ENCODE results near the gene OXCT1.
"Not testable (repeated sequence)": the region's sequence is repeated elsewhere in the genome, so short reads cannot be mapped to it uniquely, and the experiment has no call there.

Gene OXCT1

DNA sequence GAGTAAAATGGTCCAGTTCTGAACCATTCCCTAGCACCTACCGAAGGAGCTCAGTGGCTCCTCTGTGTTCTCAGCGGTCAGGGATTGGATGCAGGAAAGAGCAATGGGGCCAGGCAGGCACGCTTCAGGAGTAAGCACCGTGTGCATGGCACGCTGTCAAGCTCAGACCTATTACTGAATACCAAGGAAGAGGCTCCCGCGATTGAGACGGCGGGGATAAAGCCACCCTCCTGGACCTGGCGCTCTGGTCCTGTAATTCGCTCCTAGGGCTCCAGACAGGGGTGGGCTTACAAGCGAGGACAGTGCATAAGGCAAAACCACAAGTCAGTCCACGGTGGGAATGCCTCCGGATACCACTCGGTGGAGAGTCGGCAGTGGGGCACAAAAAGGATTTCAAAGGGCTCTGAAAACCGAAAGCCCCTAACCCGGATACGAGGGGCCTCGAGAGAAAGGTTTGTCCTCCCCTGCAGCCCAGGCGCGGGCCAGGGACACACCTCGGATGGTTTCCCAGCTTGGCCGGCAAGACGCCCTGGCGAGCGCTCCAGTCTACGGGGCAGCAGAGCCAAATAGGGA is 988 bp downstream of the OXCT1 start:
- peak overlapping the region; percentile 96 for H3K9ac ChIP-seq (ENCODE audit: low read depth, low read length)
- no peaks in the 10 kb centered on the region for H3K36me3 ChIP-seq (ENCODE audit: control insufficient read depth, insufficient read depth, low read length)
- H3K27me3 ChIP-seq (ENCODE audit: control insufficient read depth, insufficient read depth, low read length): peaks cover 24% of the 10 kb centered on the region
- peaks cover 4% of the 10 kb centered on the region for H3K4me1 ChIP-seq (ENCODE audit: control insufficient read depth, insufficient read depth, low read length)
- no peaks in the 10 kb centered on the region for H3K9me3 ChIP-seq (ENCODE audit: control insufficient read depth, insufficient read depth, low read length)
- H3K4me3 ChIP-seq (ENCODE audit: low read depth, low read length): peak overlapping the region; percentile 91

DNA sequence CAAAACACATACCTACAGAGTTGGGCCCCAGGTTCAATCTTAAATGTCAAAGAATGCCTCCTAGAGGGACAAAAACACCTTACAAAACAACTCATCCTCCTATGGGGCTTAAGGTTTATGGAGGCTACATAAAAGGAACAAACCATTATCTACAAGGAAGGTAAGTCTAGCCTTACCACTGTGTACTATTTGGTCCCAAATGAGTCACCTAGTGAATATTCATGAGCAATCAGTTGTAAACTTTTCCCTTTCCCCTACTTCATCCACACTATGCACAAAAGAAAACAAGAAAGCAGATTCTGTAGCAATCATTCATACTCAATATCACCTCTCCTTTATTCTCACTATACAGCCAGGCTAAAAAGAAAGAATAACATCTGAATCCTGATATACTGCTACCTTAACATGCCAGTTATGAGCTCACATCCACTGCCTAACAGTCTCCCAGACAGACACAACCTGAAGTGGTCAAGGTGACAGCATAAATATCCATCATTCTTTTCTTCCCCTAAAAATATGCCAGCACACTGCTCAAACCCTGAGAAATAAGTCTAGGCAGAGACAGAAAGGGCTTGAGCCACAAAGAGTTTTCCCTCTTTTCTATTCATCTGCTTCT is 6.2 kb downstream of the OXCT1 start:
- H3K27me3 ChIP-seq (ENCODE audit: control insufficient read depth, insufficient read depth, low read length): peaks cover 4% of the 10 kb centered on the region
- H3K4me1 ChIP-seq (ENCODE audit: control insufficient read depth, insufficient read depth, low read length): no peaks in the 10 kb centered on the region
- no peaks in the 10 kb centered on the region for H3K9me3 ChIP-seq (ENCODE audit: control insufficient read depth, insufficient read depth, low read length)
- H3K4me3 ChIP-seq (ENCODE audit: low read depth, low read length): no peak overlapping the region
- no peak overlapping the region for H3K9ac ChIP-seq (ENCODE audit: low read depth, low read length)
- H3K36me3 ChIP-seq (ENCODE audit: control insufficient read depth, insufficient read depth, low read length): no peaks in the 10 kb centered on the region

DNA sequence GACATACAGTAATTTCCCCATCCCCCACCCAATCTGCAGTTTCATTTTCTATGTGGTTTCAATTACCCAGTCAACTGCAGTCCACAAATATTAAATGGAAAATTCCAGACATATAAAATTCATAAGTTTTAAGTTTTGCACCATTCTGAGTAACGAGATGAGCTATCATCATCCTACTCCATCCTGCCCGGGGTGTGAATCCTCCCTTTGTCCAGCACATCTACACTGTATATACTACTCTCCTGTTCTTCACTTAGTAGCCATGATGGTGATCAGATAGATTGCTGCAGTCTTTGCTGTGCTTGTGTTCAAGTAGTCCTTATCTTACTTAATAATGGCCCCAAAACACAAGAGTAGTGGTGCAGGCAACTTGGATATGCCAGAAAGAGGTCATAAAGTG is 11.3 kb downstream of the OXCT1 start:
- no peaks in the 10 kb centered on the region for H3K9me3 ChIP-seq (ENCODE audit: control insufficient read depth, insufficient read depth, low read length)
- no peaks in the 10 kb centered on the region for H3K36me3 ChIP-seq (ENCODE audit: control insufficient read depth, insufficient read depth, low read length)

DNA sequence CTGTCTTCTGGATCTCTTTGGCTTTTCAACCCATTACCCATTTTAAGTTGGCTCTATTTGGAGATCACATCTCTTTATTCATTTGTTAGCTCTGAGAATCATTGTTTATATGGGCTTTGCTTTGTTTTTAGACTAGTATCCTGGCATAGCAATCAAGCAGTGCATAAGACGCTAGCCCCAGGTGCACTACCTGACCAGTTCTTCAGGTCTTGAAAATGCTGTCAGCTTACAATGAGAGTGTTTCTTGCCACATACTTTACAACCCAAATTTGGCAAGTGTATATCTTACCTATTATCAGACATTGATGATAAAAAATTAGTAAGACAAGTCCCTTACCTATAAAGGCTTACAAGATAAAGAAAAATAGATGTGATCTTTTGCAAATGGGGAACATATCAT is 12.2 kb downstream of the OXCT1 start:
- H3K9ac ChIP-seq (ENCODE audit: low read depth, low read length): no peak overlapping the region
- H3K4me3 ChIP-seq (ENCODE audit: low read depth, low read length): no peak overlapping the region
- H3K4me1 ChIP-seq (ENCODE audit: control insufficient read depth, insufficient read depth, low read length): no peaks in the 10 kb centered on the region
- no peaks in the 10 kb centered on the region for H3K36me3 ChIP-seq (ENCODE audit: control insufficient read depth, insufficient read depth, low read length)
- no peaks in the 10 kb centered on the region for H3K9me3 ChIP-seq (ENCODE audit: control insufficient read depth, insufficient read depth, low read length)
- no peaks in the 10 kb centered on the region for H3K27me3 ChIP-seq (ENCODE audit: control insufficient read depth, insufficient read depth, low read length)

More for the DNA sequence above, 11.3 kb downstream of the OXCT1 start:
- no peaks in the 10 kb centered on the region for H3K4me1 ChIP-seq (ENCODE audit: control insufficient read depth, insufficient read depth, low read length)
- H3K9ac ChIP-seq (ENCODE audit: low read depth, low read length): no peak overlapping the region
- no peak overlapping the region for H3K4me3 ChIP-seq (ENCODE audit: low read depth, low read length)
- no peaks in the 10 kb centered on the region for H3K27me3 ChIP-seq (ENCODE audit: control insufficient read depth, insufficient read depth, low read length)

DNA sequence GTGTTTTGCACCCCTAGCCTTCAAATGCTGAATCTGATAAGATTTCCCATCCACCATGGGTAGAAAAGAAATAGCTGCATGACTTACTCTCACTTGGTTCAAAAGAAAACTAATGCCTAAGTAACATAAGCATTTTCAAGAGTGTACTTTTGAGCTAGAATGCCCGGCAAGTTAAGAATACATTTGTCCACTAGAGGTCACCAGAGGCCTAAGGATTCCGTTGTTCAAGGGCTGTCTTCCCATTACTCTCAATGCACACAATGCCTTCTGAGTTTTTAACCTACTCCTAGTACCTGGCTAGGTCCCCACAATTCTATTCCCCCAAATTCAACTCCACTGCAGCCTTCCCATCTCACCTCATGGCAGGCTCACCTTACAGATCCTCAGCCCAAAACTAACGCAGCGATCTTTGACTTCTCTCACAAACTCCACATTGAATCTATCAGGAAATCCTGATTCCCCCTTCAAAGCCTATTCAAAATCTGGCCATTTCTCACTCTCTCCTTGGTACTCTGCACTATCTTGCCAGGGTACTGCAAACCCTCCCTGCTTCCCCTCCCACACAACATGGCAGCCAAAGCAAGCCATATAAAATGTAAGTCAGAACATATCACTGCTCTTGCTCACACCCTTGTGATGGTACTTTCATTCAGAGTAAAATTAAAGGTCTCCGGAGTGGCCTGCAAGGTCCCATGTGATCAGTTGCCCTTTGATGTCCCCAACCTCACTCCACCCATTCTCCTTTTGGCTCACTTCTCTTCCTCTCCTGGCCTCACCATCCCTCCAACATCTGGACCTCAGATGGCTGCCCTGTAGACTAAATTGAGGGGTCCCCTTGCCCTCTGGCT is 13.4 kb downstream of the OXCT1 start:
- H3K4me1 ChIP-seq (ENCODE audit: control insufficient read depth, insufficient read depth, low read length): no peaks in the 10 kb centered on the region
- H3K36me3 ChIP-seq (ENCODE audit: control insufficient read depth, insufficient read depth, low read length): peaks cover 4% of the 10 kb centered on the region
- no peaks in the 10 kb centered on the region for H3K27me3 ChIP-seq (ENCODE audit: control insufficient read depth, insufficient read depth, low read length)
- no peak overlapping the region for H3K9ac ChIP-seq (ENCODE audit: low read depth, low read length)
- no peak overlapping the region for H3K4me3 ChIP-seq (ENCODE audit: low read depth, low read length)
- H3K9me3 ChIP-seq (ENCODE audit: control insufficient read depth, insufficient read depth, low read length): no peaks in the 10 kb centered on the region

DNA sequence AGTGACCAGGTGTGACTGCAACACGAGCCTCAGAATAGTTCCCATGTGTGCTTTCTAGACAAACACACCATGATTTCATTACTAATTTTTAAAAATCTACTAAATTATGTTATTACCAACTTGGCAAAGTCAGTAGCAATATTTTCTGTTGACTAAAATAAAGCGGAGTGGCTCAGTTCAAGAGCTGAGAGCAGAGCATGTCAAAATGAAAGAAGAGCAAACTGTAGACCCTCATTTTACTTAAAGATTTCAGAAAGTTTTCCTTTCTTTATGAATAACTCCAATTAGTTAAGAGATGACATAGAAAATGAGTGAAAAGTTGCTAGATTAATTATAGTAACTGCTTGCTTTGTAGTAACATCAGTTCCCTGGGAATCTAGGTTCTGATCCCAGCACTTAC is 17.9 kb downstream of the OXCT1 start:
- Histone ChIP-seq H3K36me3 (ENCODE audit: control insufficient read depth, insufficient read depth, low read length) (peaks cover 12% of the 10 kb centered on the region), H3K9ac (ENCODE audit: low read depth, low read length) (no peak overlapping the region), H3K9me3 (ENCODE audit: control insufficient read depth, insufficient read depth, low read length) (no peaks in the 10 kb centered on the region), H3K4me3 (ENCODE audit: low read depth, low read length) (no peak overlapping the region), H3K4me1 (ENCODE audit: control insufficient read depth, insufficient read depth, low read length) (no peaks in the 10 kb centered on the region), H3K27me3 (ENCODE audit: control insufficient read depth, insufficient read depth, low read length) (no peaks in the 10 kb centered on the region)

DNA sequence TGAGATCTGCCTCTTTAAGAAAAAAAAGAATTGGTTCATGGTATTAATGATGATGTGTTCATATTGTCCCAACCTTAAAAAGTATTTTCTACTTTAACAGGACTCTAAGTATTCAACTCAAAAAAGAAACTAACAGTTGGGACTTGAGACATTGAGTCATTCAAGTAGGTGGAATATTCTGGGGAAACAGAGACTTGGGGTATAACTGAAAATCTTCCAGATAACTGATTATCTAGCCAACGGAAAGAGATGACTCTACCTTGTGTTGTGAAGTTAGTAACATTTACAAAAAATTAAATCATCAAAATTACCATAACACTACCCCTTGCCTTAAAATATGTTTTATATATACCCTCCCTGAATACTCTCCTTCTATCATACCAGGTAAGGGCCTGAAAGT is 19.1 kb downstream of the OXCT1 start:
- H3K9ac ChIP-seq (ENCODE audit: low read depth, low read length): no peak overlapping the region
- no peaks in the 10 kb centered on the region for H3K9me3 ChIP-seq (ENCODE audit: control insufficient read depth, insufficient read depth, low read length)
- no peak overlapping the region for H3K4me3 ChIP-seq (ENCODE audit: low read depth, low read length)
- no peaks in the 10 kb centered on the region for H3K27me3 ChIP-seq (ENCODE audit: control insufficient read depth, insufficient read depth, low read length)
- H3K4me1 ChIP-seq (ENCODE audit: control insufficient read depth, insufficient read depth, low read length): no peaks in the 10 kb centered on the region
- H3K36me3 ChIP-seq (ENCODE audit: control insufficient read depth, insufficient read depth, low read length): peaks cover 12% of the 10 kb centered on the region

DNA sequence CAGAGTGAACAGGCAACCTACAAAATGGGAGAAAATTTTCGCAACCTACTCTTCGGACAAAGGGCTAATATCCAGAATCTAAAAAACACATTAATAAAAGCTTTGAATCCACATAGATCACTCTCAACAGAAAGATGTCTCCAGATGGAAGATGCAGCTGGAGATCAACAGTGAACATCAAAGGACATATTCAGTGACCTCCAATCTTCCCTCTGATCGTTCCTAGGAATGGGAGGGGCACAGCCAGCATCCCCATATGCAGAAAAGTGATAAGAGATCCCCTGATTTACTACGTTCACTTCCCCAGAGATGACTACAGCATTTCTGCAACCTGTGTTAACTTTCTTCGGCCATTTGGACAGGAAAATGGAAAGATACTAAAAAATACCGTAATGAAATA is 21.2 kb downstream of the OXCT1 start:
- Histone ChIP-seq H3K9me3 (ENCODE audit: control insufficient read depth, insufficient read depth, low read length) (no peaks in the 10 kb centered on the region), H3K9ac (ENCODE audit: low read depth, low read length) (no peak overlapping the region), H3K4me1 (ENCODE audit: control insufficient read depth, insufficient read depth, low read length) (no peaks in the 10 kb centered on the region), H3K27me3 (ENCODE audit: control insufficient read depth, insufficient read depth, low read length) (no peaks in the 10 kb centered on the region), H3K4me3 (ENCODE audit: low read depth, low read length) (no peak overlapping the region), H3K36me3 (ENCODE audit: control insufficient read depth, insufficient read depth, low read length) (peaks cover 12% of the 10 kb centered on the region)

DNA sequence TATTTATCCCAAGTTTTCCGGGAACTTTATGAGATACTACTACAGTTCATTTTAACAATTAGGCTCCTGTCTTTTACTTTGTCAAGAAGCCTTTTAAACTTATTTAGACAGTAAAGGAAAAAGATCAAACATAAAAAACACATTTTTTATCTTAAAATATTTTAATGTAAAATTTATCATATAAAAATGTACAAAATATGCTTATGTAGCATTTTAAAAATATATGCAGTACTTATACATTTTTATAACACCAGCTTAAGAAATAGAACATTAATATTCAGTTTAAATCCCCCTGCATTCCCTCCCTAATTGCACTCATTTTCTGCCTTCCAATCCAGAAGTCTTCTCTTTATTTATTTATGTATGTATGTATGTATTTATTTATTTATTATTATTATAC is 24.5 kb downstream of the OXCT1 start:
- H3K9me3 ChIP-seq (ENCODE audit: control insufficient read depth, insufficient read depth, low read length); H3K9ac ChIP-seq (ENCODE audit: low read depth, low read length); H3K27me3 ChIP-seq (ENCODE audit: control insufficient read depth, insufficient read depth, low read length); H3K36me3 ChIP-seq (ENCODE audit: control insufficient read depth, insufficient read depth, low read length); H3K4me1 ChIP-seq (ENCODE audit: control insufficient read depth, insufficient read depth, low read length); H3K4me3 ChIP-seq (ENCODE audit: low read depth, low read length): not testable (repeated sequence)

DNA sequence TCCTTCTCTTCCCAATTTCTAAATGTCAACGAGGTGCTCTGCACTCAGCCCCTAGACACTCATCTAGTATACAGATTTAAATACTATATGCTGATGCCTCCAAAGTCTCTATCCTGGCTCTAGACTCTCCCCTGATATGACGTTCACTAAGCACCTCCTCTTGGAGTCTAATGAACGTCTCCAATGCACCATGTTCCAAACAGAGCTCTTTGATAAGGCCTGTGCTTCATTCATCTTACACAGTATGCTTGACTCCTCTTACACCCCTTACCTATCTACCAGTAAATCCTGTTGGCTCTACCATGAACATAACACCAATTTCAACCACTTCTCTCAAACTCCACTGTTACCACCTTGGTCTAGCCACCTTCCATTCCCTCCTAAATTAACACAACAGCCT is 25.7 kb downstream of the OXCT1 start:
- Histone ChIP-seq H3K9ac (ENCODE audit: low read depth, low read length) (no peak overlapping the region), H3K36me3 (ENCODE audit: control insufficient read depth, insufficient read depth, low read length) (peaks cover 2% of the 10 kb centered on the region), H3K4me1 (ENCODE audit: control insufficient read depth, insufficient read depth, low read length) (no peaks in the 10 kb centered on the region), H3K27me3 (ENCODE audit: control insufficient read depth, insufficient read depth, low read length) (no peaks in the 10 kb centered on the region), H3K4me3 (ENCODE audit: low read depth, low read length) (no peak overlapping the region), H3K9me3 (ENCODE audit: control insufficient read depth, insufficient read depth, low read length) (no peaks in the 10 kb centered on the region)

DNA sequence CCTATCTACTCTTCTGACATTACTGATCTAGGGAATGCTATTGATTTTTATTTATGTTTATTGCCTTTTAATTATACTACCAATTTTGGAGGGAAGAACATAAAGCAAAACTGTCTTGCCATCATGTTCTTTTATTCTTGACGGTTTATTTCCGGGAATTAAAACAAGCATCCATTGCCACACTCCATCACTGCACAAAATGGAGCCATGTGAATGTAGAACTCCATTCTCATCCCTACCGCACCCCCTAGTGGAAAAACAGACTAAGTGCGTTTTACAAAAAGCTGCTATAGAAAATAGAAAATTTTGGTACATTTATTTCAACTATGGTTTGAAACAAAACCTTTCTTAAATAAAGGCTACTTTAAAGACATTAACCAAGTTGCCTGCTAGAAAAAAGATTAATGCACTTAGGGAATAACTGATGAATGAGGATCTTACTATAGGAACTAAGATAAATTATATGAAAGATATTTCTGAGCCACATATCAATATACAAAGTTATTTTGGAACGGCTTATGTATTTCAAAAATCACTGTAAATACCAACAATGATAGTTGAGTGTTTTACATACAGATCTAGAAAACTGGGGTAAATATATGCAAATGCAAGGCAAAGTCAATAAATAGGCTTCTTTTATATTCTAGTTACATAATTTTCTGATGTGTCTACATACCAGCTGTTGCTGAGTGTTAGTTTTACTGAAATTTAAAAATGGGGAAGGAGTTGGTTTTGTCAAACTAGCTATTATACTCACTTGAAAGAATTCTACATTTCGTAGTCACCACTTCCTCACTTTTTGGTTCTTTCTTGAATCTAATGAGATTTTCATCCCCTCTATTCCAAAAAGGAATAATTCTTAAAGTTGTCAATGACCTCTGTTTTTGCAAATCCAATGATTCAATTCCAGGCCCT is 26.5 kb downstream of the OXCT1 start:
- H3K4me1 ChIP-seq (ENCODE audit: control insufficient read depth, insufficient read depth, low read length): no peaks in the 10 kb centered on the region
- no peaks in the 10 kb centered on the region for H3K9me3 ChIP-seq (ENCODE audit: control insufficient read depth, insufficient read depth, low read length)

More for the DNA sequence above, 26.5 kb downstream of the OXCT1 start:
- H3K9ac ChIP-seq (ENCODE audit: low read depth, low read length): no peak overlapping the region
- H3K4me3 ChIP-seq (ENCODE audit: low read depth, low read length): no peak overlapping the region
- H3K27me3 ChIP-seq (ENCODE audit: control insufficient read depth, insufficient read depth, low read length): no peaks in the 10 kb centered on the region
- no peaks in the 10 kb centered on the region for H3K36me3 ChIP-seq (ENCODE audit: control insufficient read depth, insufficient read depth, low read length)
